ENCODE measurements around the gene TNFRSF8. TPM values are rescaled to one million over a fixed set of nuclear protein-coding genes. Genes with fewer than 3 reads are reported as not detected.

Gene TNFRSF8
- polyA plus RNA-seq, 1 experiment: 0.22 TPM

- peak; percentile 89 for DNase-seq (ENCODE audit: low read depth, low spot score)
- ChIA-PET POLR2A (interaction anchor here (1.0 to 1.4 kb wide), 6 partner anchors 21 to 357 kb away, joined by 3 to 4 read pairs (median 4); no protein-coding TSS in a partner anchor), CTCF (interaction anchor here (0.7 to 6.6 kb wide), 8 partner anchors 10 to 108 kb away, joined by 3 to 237 read pairs (median 6); no protein-coding TSS in a partner anchor)
- Histone ChIP-seq H3K27me3 (ENCODE audit: control insufficient read depth, insufficient read depth, low read length) (peaks cover 10% of the 10 kb centered on the region), H3K27ac (ENCODE audit: low read depth, low read length) (peak overlapping the region; percentile 87), H3K9me3 (ENCODE audit: control insufficient read depth, insufficient read depth, low read length) (no peaks in the 10 kb centered on the region; the same call in 1 of the 2 replicates), H3K4me3 (ENCODE audit: low read depth, low read length) (no peak overlapping the region)
- 0 out of 2 replicates have a peak, but pooled peaks have one; percentile 2 for TF ChIP-seq CTCF (IDR thresholded peaks at IDR 0.05; ENCODE audit: low read depth, low read length)
Observed at GRCh38 chr1:12121212-12122003, 58.3 kb downstream of the TNFRSF8 start.

- ChIA-PET POLR2A (interaction anchor here (0.6 kb wide), 1 partner anchor 35 kb away, joined by 3 read pairs; no protein-coding TSS in a partner anchor), CTCF (interaction anchor here (1.6 to 6.6 kb wide), 8 partner anchors 10 to 154 kb away, joined by 6 to 237 read pairs (median 21); no protein-coding TSS in a partner anchor)
- Histone ChIP-seq H3K27ac (ENCODE audit: low read depth, low read length) (no peak overlapping the region), H3K9me3 (ENCODE audit: control insufficient read depth, insufficient read depth, low read length) (no peaks in the 10 kb centered on the region; the same call in 1 of the 2 replicates), H3K27me3 (ENCODE audit: control insufficient read depth, insufficient read depth, low read length) (peaks cover 8% of the 10 kb centered on the region), H3K4me3 (ENCODE audit: low read depth, low read length) (no peak overlapping the region)
- DNase-seq (ENCODE audit: low read depth, low spot score): no peak
- TF ChIP-seq CTCF (IDR thresholded peaks at IDR 0.05; ENCODE audit: low read depth, low read length): no peak
Observed at GRCh38 chr1:12123172-12123571, 60.1 kb downstream of the TNFRSF8 start.

- Histone ChIP-seq H3K4me3 (ENCODE audit: low read depth, low read length) (no peak overlapping the region), H3K27me3 (ENCODE audit: control insufficient read depth, insufficient read depth, low read length) (peaks cover 8% of the 10 kb centered on the region), H3K27ac (ENCODE audit: low read depth, low read length) (no peak overlapping the region), H3K9me3 (ENCODE audit: control insufficient read depth, insufficient read depth, low read length) (no peaks in the 10 kb centered on the region; the same call in 1 of the 2 replicates)
- POLR2A ChIA-PET: interaction anchor here (0.6 to 1.4 kb wide), 4 partner anchors 58 to 116 kb away, joined by 3 to 6 read pairs (median 4); no protein-coding TSS in a partner anchor
- peak; percentile 46 for DNase-seq (ENCODE audit: low read depth, low spot score)
- CTCF ChIA-PET: interaction anchor here (0.6 to 6.6 kb wide), 54 partner anchors 9 to 534 kb away, joined by 3 to 237 read pairs (median 7); partner anchors contain the start of genes MIIP and VPS13D
- peak; percentile 96 for TF ChIP-seq CTCF (IDR thresholded peaks at IDR 0.05; ENCODE audit: low read depth, low read length)
Observed at GRCh38 chr1:12124693-12125421, 61.8 kb downstream of the TNFRSF8 start.

GRCh38 chr1:12125422-12126355 lies 62.6 kb downstream of the TNFRSF8 start:
- no peak for DNase-seq (ENCODE audit: low read depth, low spot score)
- POLR2A ChIA-PET: interaction anchor here (0.6 to 1.4 kb wide), 2 partner anchors 57 to 115 kb away, joined by 3 to 5 read pairs; no protein-coding TSS in a partner anchor

More at GRCh38 chr1:12125422-12126355, 62.6 kb downstream of the TNFRSF8 start:
- Histone ChIP-seq H3K9me3 (ENCODE audit: control insufficient read depth, insufficient read depth, low read length) (no peaks in the 10 kb centered on the region; the same call in 1 of the 2 replicates), H3K4me3 (ENCODE audit: low read depth, low read length) (no peak overlapping the region), H3K27me3 (ENCODE audit: control insufficient read depth, insufficient read depth, low read length) (peaks cover 5% of the 10 kb centered on the region), H3K27ac (ENCODE audit: low read depth, low read length) (no peak overlapping the region)
- no peak for TF ChIP-seq CTCF (IDR thresholded peaks at IDR 0.05; ENCODE audit: low read depth, low read length)
- CTCF ChIA-PET: interaction anchor here (0.9 to 6.6 kb wide), 32 partner anchors 12 to 533 kb away, joined by 3 to 237 read pairs (median 9); partner anchors contain the start of gene VPS13D
